ENCODE results near the gene TM9SF4. TPM values are rescaled to one million over a fixed set of nuclear protein-coding genes. Genes with fewer than 3 reads are reported as not detected.

Gene TM9SF4
- total RNA-seq, 4 donors from 2014 or later: 17.2 to 24.8 (median 22.1) TPM

GRCh38 chr20:32069711-32070110 lies 39.8 kb upstream of the TM9SF4 start:
- TF ChIP-seq CTCF (IDR thresholded peaks at IDR 0.05; ENCODE audit: low read depth): no peak

- TF ChIP-seq CTCF (IDR thresholded peaks at IDR 0.05; ENCODE audit: low read depth): no peak
These were observed 39.2 kb upstream of the TM9SF4 start for GRCh38 chr20:32070282-32070681.

GRCh38 chr20:32070690-32071213 lies 38.8 kb upstream of the TM9SF4 start:
- no peak for TF ChIP-seq CTCF (IDR thresholded peaks at IDR 0.05; ENCODE audit: low read depth)

GRCh38 chr20:32071395-32072167 lies 37.9 kb upstream of the TM9SF4 start:
- TF ChIP-seq CTCF (IDR thresholded peaks at IDR 0.05; ENCODE audit: low read depth): no peak

- no peak for TF ChIP-seq CTCF (IDR thresholded peaks at IDR 0.05; ENCODE audit: low read depth)
These were observed 37.3 kb upstream of the TM9SF4 start for GRCh38 chr20:32072168-32072750.

GRCh38 chr20:32075534-32075933 lies 34.0 kb upstream of the TM9SF4 start:
- no peak for TF ChIP-seq CTCF (IDR thresholded peaks at IDR 0.05; ENCODE audit: low read depth)

GRCh38 chr20:32077190-32077589 lies 32.3 kb upstream of the TM9SF4 start:
- TF ChIP-seq CTCF (IDR thresholded peaks at IDR 0.05; ENCODE audit: low read depth): no peak

Data from subcutaneous adipose tissue (tissue), 4 donors.